H1 (cell line): ENCODE measurements around the gene BRD9. TPM values are rescaled to one million over a fixed set of nuclear protein-coding genes. Genes with fewer than 3 reads are reported as not detected.

Experiments
- CTCF ChIA-PET: fragments of 300-600 bp; sonication (Branson Sonifier 250); formaldehyde crosslinking; loops from one replicate; lab custom pipeline; 2021; ENCODE audit not compliant: partially characterized antibody; lab: Charles Lee
- POLR2A ChIA-PET: fragments of 300-600 bp; sonication (Branson Sonifier 250); formaldehyde crosslinking; loops from one replicate; lab custom pipeline; 2021; ENCODE audit warnings: inconsistent platforms; ENCODE audit not compliant: partially characterized antibody; lab: Charles Lee
- DNase-seq, 2 experiments: peaks; one replicate each; pipeline versions ENCODE4 v3.0.0 to v3.0.0-alpha.2; 2010 to 2022; ENCODE audit warnings: low spot score in 2 of 2, low read depth in 1 of 2, mixed read lengths in 1 of 2
- FAIRE-seq: peaks from 2 replicates; lab custom pipeline; 2011; peaks lifted over from hg19 to GRCh38; lab: Jason Lieb, UNC
- H2AFZ ChIP-seq: 2 replicates; pipeline ENCODE4 v1.8.1; 2012; ENCODE audit warnings: low read length, inconsistent platforms
- H2AK5ac ChIP-seq: 2 replicates; pipeline ENCODE4 v1.6.1; 2013; ENCODE audit warnings: low read depth, low read length
- H2BK120ac ChIP-seq: replicated peaks from 2 replicates; pipeline ENCODE3; 2013; ENCODE audit warnings: low read depth, low read length, inconsistent platforms
- H2BK12ac ChIP-seq: 2 replicates; pipeline ENCODE4 v1.6.1; 2013; ENCODE audit warnings: low read depth, low read length
- H2BK15ac ChIP-seq: 2 replicates; pipeline ENCODE4 v1.6.1; 2013; ENCODE audit warnings: low read length
- H2BK20ac ChIP-seq: 2 replicates; pipeline ENCODE4 v1.6.1; 2013; ENCODE audit warnings: low read length
- H2BK5ac ChIP-seq: 2 replicates; pipeline ENCODE4 v1.6.1; 2013; ENCODE audit warnings: low read depth, low read length
- H3K14ac ChIP-seq: 2 replicates; pipeline ENCODE4 v1.6.1; 2013; ENCODE audit warnings: inconsistent platforms; ENCODE audit not compliant: insufficient read length
- H3K18ac ChIP-seq: 2 replicates; pipeline ENCODE4 v1.6.1; 2013; ENCODE audit warnings: low read length; ENCODE audit errors: extremely low read depth
- H3K23ac ChIP-seq: 2 replicates; pipeline ENCODE4 v1.6.1; 2013; ENCODE audit warnings: inconsistent platforms; ENCODE audit not compliant: insufficient read length
- H3K23me2 ChIP-seq: 2 replicates; pipeline ENCODE4 v1.6.1; 2013; ENCODE audit warnings: low read depth, low read length
- H3K27ac ChIP-seq: 2 replicates; pipeline ENCODE4 v1.6.1; 2011; ENCODE audit warnings: low read depth, low read length, inconsistent platforms
- H3K27me3 ChIP-seq, 4 experiments: replicated peaks in 1 of 4; 1 replicate in 1 of 4; 2 replicates in 3 of 4; pipeline versions ENCODE4 v1.6.1 to v1.8.1; 2011 to 2013; ENCODE audit warnings: low read length in 3 of 4, mild to moderate bottlenecking in 3 of 4, inconsistent platforms in 2 of 4, mixed read lengths in 2 of 4, moderate library complexity in 1 of 4; ENCODE audit not compliant: control insufficient read depth in 3 of 4, insufficient read depth in 3 of 4; ENCODE audit errors: extremely low read depth in 1 of 4
- H3K36me3 ChIP-seq, 4 experiments: 2 replicates each; pipeline versions ENCODE4 v1.6.1 to v1.8.1; 2011 to 2013; ENCODE audit warnings: mild to moderate bottlenecking in 4 of 4, low read length in 3 of 4, moderate library complexity in 2 of 4, control low read depth in 1 of 4, inconsistent platforms in 1 of 4; ENCODE audit not compliant: insufficient read depth in 4 of 4, control insufficient read depth in 2 of 4
- H3K4ac ChIP-seq: replicated peaks from 2 replicates; pipeline ENCODE3; 2013; ENCODE audit warnings: low read length, low read depth, mixed read lengths, inconsistent platforms; ENCODE audit not compliant: insufficient read length
- H3K4me1 ChIP-seq, 4 experiments: replicated peaks in 1 of 4; 1 replicate in 1 of 4; 2 replicates in 3 of 4; pipeline versions ENCODE4 v1.6.1 to v1.8.1; 2011 to 2013; ENCODE audit warnings: low read length in 3 of 4, inconsistent platforms in 2 of 4, mixed read lengths in 1 of 4; ENCODE audit not compliant: insufficient read depth in 4 of 4, control insufficient read depth in 3 of 4
- H3K4me2 ChIP-seq, 2 experiments: 2 replicates each; pipeline versions ENCODE4 v1.6.1 to v1.8.1; 2011 to 2013; ENCODE audit warnings: low read depth in 2 of 2, low read length in 2 of 2, control low read depth in 1 of 2, inconsistent platforms in 1 of 2, mild to moderate bottlenecking in 1 of 2; ENCODE audit not compliant: insufficient read depth in 1 of 2
- H3K4me3 ChIP-seq, 4 experiments: fragments of 200-600, 300-600 bp in 1 of 4; sonication (generic), shearing (Covaris generic), sonication (Bioruptor Twin) in 1 of 4; 2 replicates each; pipeline versions ENCODE4 v1.5.1 to v1.8.1; 2011 to 2016; ENCODE audit warnings: low read length in 4 of 4, low read depth in 3 of 4, control low read depth in 2 of 4, inconsistent platforms in 2 of 4, mild to moderate bottlenecking in 2 of 4, mixed read lengths in 1 of 4, moderate library complexity in 1 of 4; ENCODE audit not compliant: insufficient read depth in 2 of 4; ENCODE audit errors: extremely low read depth in 1 of 4
- H3K56ac ChIP-seq: replicated peaks from 2 replicates; pipeline ENCODE3; 2013; ENCODE audit warnings: low read depth, mild to moderate bottlenecking, mixed read lengths, low read length, inconsistent platforms; ENCODE audit not compliant: insufficient read length
- H3K79me1 ChIP-seq: 2 replicates; pipeline ENCODE4 v1.6.1; 2013; ENCODE audit warnings: low read depth, low read length, control low read depth
- H3K79me2 ChIP-seq, 2 experiments: 2 replicates each; pipeline versions ENCODE4 v1.6.1 to v1.8.1; 2012 to 2013; ENCODE audit warnings: low read length in 2 of 2, mild to moderate bottlenecking in 2 of 2, inconsistent platforms in 1 of 2; ENCODE audit not compliant: insufficient read depth in 2 of 2, control insufficient read depth in 1 of 2
- H3K9ac ChIP-seq, 4 experiments: replicated peaks in 1 of 4; 1 replicate in 1 of 4; 2 replicates in 3 of 4; pipeline versions ENCODE4 v1.6.1 to v1.8.1; 2011 to 2013; ENCODE audit warnings: low read depth in 3 of 4, low read length in 3 of 4, control low read depth in 2 of 4, mild to moderate bottlenecking in 2 of 4, moderate library complexity in 2 of 4, inconsistent platforms in 1 of 4; ENCODE audit errors: extremely low read depth in 1 of 4
- H3K9me3 ChIP-seq, 2 experiments: 2 replicates each; pipeline versions ENCODE4 v1.6.1 to v1.8.1; 2012 to 2013; ENCODE audit warnings: mild to moderate bottlenecking in 2 of 2, moderate library complexity in 2 of 2, control low read depth in 1 of 2, inconsistent platforms in 1 of 2, low read depth in 1 of 2, low read length in 1 of 2, mixed read lengths in 1 of 2; ENCODE audit not compliant: insufficient read depth in 2 of 2
- H4K20me1 ChIP-seq, 2 experiments: replicated peaks in 1 of 2; 2 replicates each; pipeline versions ENCODE3 to v1.8.1; 2011 to 2013; ENCODE audit warnings: inconsistent platforms in 2 of 2, low read length in 2 of 2, mild to moderate bottlenecking in 1 of 2; ENCODE audit not compliant: insufficient read depth in 2 of 2, control insufficient read depth in 1 of 2
- H4K5ac ChIP-seq: 2 replicates; pipeline ENCODE4 v1.6.1; 2013; ENCODE audit warnings: low read length, low read depth, mixed read lengths, inconsistent platforms; ENCODE audit not compliant: insufficient read length
- H4K8ac ChIP-seq: 2 replicates; pipeline ENCODE4 v1.8.0; 2013; ENCODE audit warnings: mild to moderate bottlenecking, moderate library complexity, low read length, inconsistent platforms; ENCODE audit not compliant: insufficient read depth; ENCODE audit errors: extremely low read depth
- H4K91ac ChIP-seq: replicated peaks from 2 replicates; pipeline ENCODE3; 2013; ENCODE audit warnings: low read length, mixed read lengths, inconsistent platforms; ENCODE audit not compliant: insufficient read length
- GTF2F1 ChIP-seq: IDR thresholded peaks from 2 replicates; pipeline ENCODE4 v1.6.1; 2012; ENCODE audit warnings: low read depth, low read length, improper control_type of control experiment, borderline replicate concordance
- RBBP5 ChIP-seq: IDR thresholded peaks from 2 replicates; pipeline ENCODE4 v1.7.1; 2012; ENCODE audit warnings: low read depth, mild to moderate bottlenecking, inconsistent platforms, low read length, moderate library complexity, borderline replicate concordance
- SRF ChIP-seq: IDR thresholded peaks from 2 replicates; pipeline ENCODE4 v1.6.1; 2011; ENCODE audit warnings: mild to moderate bottlenecking, low read depth, low read length, moderate library complexity
- WGBS, 2 experiments: shearing (Covaris generic) in 1 of 2; methylation state at CpG; one replicate each; pipeline versions ENCODE4 v1.1.6 to v1.1.7; 2013 to 2015; ENCODE audit warnings: low lambda C conversion rate in 2 of 2, mixed read lengths in 2 of 2, inconsistent platforms in 1 of 2, low coverage in 1 of 2, missing lambda C conversion rate in 1 of 2; ENCODE audit not compliant: insufficient replicate concordance in 2 of 2, insufficient coverage in 1 of 2, insufficient read length in 1 of 2; ENCODE audit errors: extremely low coverage in 1 of 2, missing lambda C conversion rate in 1 of 2; 5-methylcytosine and 5-hydroxymethylcytosine counted together
- polyA plus RNA-seq, 7 experiments: library from polyadenylated mRNA; depleted of rRNA in 3 of 7; stranded (reverse) in 5 of 7; unstranded in 2 of 7; fragments of >200 nt in 5 of 7; fragments of 200-250 nt in 2 of 7; gene quantifications; 1 replicate in 5 of 7; 2 replicates in 1 of 7; 4 replicates in 1 of 7; pipeline versions ENCODE4 v1.2.1 to v1.2.3, GENCODE V29; 2011 to 2013; ENCODE audit warnings: missing spikeins in 2 of 7, mixed read lengths in 2 of 7
- total RNA-seq: library from RNA; stranded (reverse); fragmentation: NEBNext Ultra II Directional; extraction: Animal tissue kit (Norgen Biotek cat#: 25700); gene quantifications from 2 replicates; pipeline ENCODE4 v1.2.1, GENCODE V29; 2021

The BRD9 gene
- total and polyA plus RNA-seq, 2 of the 8 experiments (the other 6 are each of a cell fraction or from before 2014, with no cell fraction given) = 9.3 to 49.4 TPM

GRCh38 chr5:849651-850301 lies 42.8 kb downstream of the BRD9 start:
- H3K4me2 ChIP-seq = no peak overlapping the region
- no peak overlapping the region for H2BK12ac ChIP-seq
- no peaks in the 10 kb centered on the region for H3K9me3 ChIP-seq
- H2BK5ac ChIP-seq = no peak overlapping the region
- H2BK15ac ChIP-seq = no peak overlapping the region
- H3K18ac ChIP-seq = no peak overlapping the region
- H2BK120ac ChIP-seq = no peak overlapping the region
- H3K14ac ChIP-seq = no peak overlapping the region
- no peak overlapping the region for H3K9ac ChIP-seq
- no peak overlapping the region for H4K5ac ChIP-seq
- H3K56ac ChIP-seq = no peak overlapping the region
- no peak overlapping the region for H3K23ac ChIP-seq
- no peak for FAIRE-seq
- H3K36me3 ChIP-seq = peaks cover 0 to 5% (median 0%) of the 10 kb centered on the region in 4 experiments; a peak in 3 of 8 replicates
- H2AFZ ChIP-seq = no peak overlapping the region
- H3K4me1 ChIP-seq = peaks cover 0 to 3% (median 0%) of the 10 kb centered on the region in 4 experiments; a peak in 1 of 7 replicates
- no peaks in the 10 kb centered on the region for H3K79me2 ChIP-seq
- H3K27ac ChIP-seq = no peak overlapping the region
- 93% methylated on average over 11 of the region's 20 CpGs; no CpG with 5 or more reads in 1 of the 2 experiments for WGBS, 2 experiments
- no peaks in the 10 kb centered on the region for H3K79me1 ChIP-seq
- 0 out of 7 replicates have a peak, but pooled peaks cover 0 to 2% (median 0%) of the 10 kb centered on the region in 4 experiments for H3K27me3 ChIP-seq
- ChIA-PET POLR2A (interaction anchor here (0.6 to 2.8 kb wide), 7 partner anchors 10 to 467 kb away, joined by 3 to 20 read pairs (median 4); partner anchors contain the start of genes BRD9 and TRIP13), CTCF (interaction anchor here (2.0 kb wide), 1 partner anchor 53 kb away, joined by 5 read pairs; no protein-coding TSS in a partner anchor)
- H4K20me1 ChIP-seq = no peaks in the 10 kb centered on the region
- TF ChIP-seq RBBP5 (no peak), SRF (no peak), GTF2F1 (no peak)
- no peak overlapping the region for H3K4me3 ChIP-seq
- no peak overlapping the region for H4K91ac ChIP-seq
- H2AK5ac ChIP-seq = no peak overlapping the region
- H2BK20ac ChIP-seq = no peak overlapping the region
- no peak overlapping the region for H4K8ac ChIP-seq
- no peak for DNase-seq
- no peaks in the 10 kb centered on the region for H3K23me2 ChIP-seq
- H3K4ac ChIP-seq = no peak overlapping the region
